ENCODE data around the gene PAK4.

PAK4 gene

DNA sequence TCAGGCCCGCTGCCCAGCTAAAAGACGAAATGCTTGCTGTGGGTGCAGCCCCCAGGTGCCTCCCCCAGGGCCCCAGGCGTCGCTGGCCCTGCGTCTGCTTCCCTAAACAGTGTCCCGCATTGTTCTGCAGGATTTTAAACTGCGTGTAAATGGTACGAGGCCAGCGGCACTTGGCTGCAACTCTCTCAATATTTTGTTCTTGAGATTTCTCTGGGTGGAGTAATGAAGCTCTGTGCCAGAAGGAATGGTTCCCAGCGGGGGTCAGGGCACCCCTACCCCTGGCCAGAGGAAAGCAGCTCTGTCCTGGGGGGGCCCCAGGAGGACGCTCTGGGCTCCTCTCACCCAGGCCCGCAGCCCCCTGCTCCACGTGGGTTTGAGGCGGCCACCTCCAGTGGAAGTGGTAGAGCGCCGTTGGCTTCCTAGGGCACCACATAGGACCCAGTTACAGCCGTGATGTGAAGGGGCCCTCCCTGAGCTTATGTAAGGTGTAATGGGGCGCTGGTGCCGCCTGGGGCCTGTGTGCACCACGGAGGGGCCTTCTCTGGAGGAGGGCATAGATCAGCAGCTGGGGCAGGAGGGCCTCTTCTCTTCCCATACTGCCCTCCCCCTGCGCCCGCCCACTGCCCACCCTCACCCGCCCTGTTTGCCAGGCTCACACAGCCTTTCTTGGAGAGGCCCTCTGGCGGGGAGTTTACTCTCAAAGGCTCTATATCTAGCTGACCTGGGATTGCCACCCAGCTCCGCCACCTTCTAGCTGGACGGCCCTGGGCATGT lies 19.8 kb downstream of the PAK4 start:
- Histone ChIP-seq H3K27me3 (replicated peaks; ENCODE audit: control insufficient read depth, insufficient read depth, low read length) (no peaks in the 10 kb centered on the region), H3K4me3 (replicated peaks; ENCODE audit: low read depth, low read length) (no peak overlapping the region), H3K36me3 (ENCODE audit: control insufficient read depth, insufficient read depth, low read length) (no peaks in the 10 kb centered on the region)
- DNase-seq (ENCODE audit: extremely low read depth, insufficient read length), result no peak
- TF ChIP-seq CTCF (IDR thresholded peaks at IDR 0.05; ENCODE audit: insufficient read depth, low read length, poor library complexity, severe bottlenecking), result no peak

GRCh38 chr19:39146091-39146490 lies 20.5 kb downstream of the PAK4 start:
- Histone ChIP-seq H3K27me3 (replicated peaks; ENCODE audit: control insufficient read depth, insufficient read depth, low read length) (no peaks in the 10 kb centered on the region), H3K36me3 (ENCODE audit: control insufficient read depth, insufficient read depth, low read length) (no peaks in the 10 kb centered on the region), H3K4me3 (replicated peaks; ENCODE audit: low read depth, low read length) (no peak overlapping the region)
- no peak for TF ChIP-seq CTCF (IDR thresholded peaks at IDR 0.05; ENCODE audit: insufficient read depth, low read length, poor library complexity, severe bottlenecking)
- DNase-seq (ENCODE audit: extremely low read depth, insufficient read length), result no peak

GRCh38 chr19:39146686-39147450 lies 21.3 kb downstream of the PAK4 start:
- no peak for TF ChIP-seq CTCF (IDR thresholded peaks at IDR 0.05; ENCODE audit: insufficient read depth, low read length, poor library complexity, severe bottlenecking)
- H3K36me3 ChIP-seq (ENCODE audit: control insufficient read depth, insufficient read depth, low read length), result no peaks in the 10 kb centered on the region
- DNase-seq (ENCODE audit: extremely low read depth, insufficient read length), result no peak
- H3K27me3 ChIP-seq (replicated peaks; ENCODE audit: control insufficient read depth, insufficient read depth, low read length), result no peaks in the 10 kb centered on the region
- H3K4me3 ChIP-seq (replicated peaks; ENCODE audit: low read depth, low read length), result no peak overlapping the region

DNA sequence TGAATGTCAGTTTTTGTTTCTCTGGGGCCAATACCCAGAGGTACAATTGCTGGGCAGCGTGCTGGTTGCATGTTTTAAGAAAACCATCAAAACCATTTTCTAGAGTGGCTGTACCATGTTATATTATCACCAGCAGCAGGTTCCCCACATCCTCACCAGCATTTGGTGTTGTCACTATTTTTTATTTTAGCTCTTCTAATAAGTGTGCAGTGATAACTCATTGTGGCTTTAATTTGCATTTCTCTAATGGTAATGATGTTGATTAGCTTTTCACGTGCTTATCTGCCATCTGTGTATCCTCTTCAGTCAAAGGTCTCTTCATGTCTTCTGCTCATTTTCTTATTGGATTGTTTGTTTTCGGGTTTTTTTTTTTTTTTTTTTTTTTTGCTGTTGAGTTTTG lies 21.9 kb downstream of the PAK4 start:
- no peak for TF ChIP-seq CTCF (IDR thresholded peaks at IDR 0.05; ENCODE audit: insufficient read depth, low read length, poor library complexity, severe bottlenecking)
- Histone ChIP-seq H3K36me3 (ENCODE audit: control insufficient read depth, insufficient read depth, low read length) (no peaks in the 10 kb centered on the region), H3K27me3 (replicated peaks; ENCODE audit: control insufficient read depth, insufficient read depth, low read length) (no peaks in the 10 kb centered on the region), H3K4me3 (replicated peaks; ENCODE audit: low read depth, low read length) (no peak overlapping the region)
- no peak for DNase-seq (ENCODE audit: extremely low read depth, insufficient read length)

DNA sequence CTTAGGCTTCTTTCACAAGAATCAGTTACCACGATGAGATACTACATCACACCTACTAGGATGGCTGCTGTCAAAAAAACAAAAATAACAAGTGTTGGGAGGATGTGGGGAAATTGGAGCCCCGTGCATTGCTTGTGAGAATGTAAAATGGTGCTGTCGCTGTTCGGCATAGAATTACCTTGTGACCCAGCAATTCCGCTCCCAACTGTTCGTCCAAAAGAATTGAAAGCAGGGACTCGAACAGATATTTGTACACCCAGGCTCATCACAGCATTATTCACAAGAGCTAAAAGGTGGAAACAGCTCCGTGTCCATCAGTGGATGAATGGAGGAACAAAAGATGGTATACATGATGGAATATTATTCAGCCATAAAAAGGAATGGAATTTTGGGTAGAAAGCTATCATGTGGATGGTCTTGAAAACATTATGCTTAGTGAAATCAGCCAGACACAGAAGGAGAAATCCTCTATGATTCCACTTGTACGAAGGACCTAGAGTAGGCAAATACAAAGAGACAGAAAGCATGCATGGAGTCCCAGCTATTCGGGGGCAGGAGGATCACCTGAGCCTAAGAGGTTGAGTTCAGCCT lies 23.4 kb downstream of the PAK4 start:
- DNase-seq (ENCODE audit: extremely low read depth, insufficient read length), result no peak
- Histone ChIP-seq H3K4me3 (replicated peaks; ENCODE audit: low read depth, low read length) (no peak overlapping the region), H3K36me3 (ENCODE audit: control insufficient read depth, insufficient read depth, low read length) (no peaks in the 10 kb centered on the region), H3K27me3 (replicated peaks; ENCODE audit: control insufficient read depth, insufficient read depth, low read length) (no peaks in the 10 kb centered on the region)
- no peak for TF ChIP-seq CTCF (IDR thresholded peaks at IDR 0.05; ENCODE audit: insufficient read depth, low read length, poor library complexity, severe bottlenecking)
